Trophoblast cell (in vitro differentiated cells and primary cell): ENCODE results near the gene GUCY2F.

Source experiments
- DNase-seq, 2 donors: peaks; one replicate each; pipeline ENCODE4 v3.0.0-alpha.2; 2016
- H2AFZ ChIP-seq: 2 replicates; pipeline ENCODE4 v1.6.1; 2013; ENCODE audit warnings: low read length, moderate library complexity, mild to moderate bottlenecking; ENCODE audit not compliant: insufficient read depth, poor library complexity
- H2AK5ac ChIP-seq: 2 replicates; pipeline ENCODE4 v1.6.1; 2013; ENCODE audit warnings: mild to moderate bottlenecking, low read length
- H2BK120ac ChIP-seq: 2 replicates; pipeline ENCODE4 v1.6.1; 2013; ENCODE audit warnings: low read length, mild to moderate bottlenecking, moderate library complexity; ENCODE audit not compliant: insufficient read depth, poor library complexity
- H2BK12ac ChIP-seq: 2 replicates; pipeline ENCODE4 v1.6.1; 2013; ENCODE audit warnings: mild to moderate bottlenecking, low read length, moderate library complexity
- H2BK5ac ChIP-seq: 2 replicates; pipeline ENCODE4 v1.6.1; 2013; ENCODE audit warnings: low read length, low read depth, moderate library complexity, mild to moderate bottlenecking; ENCODE audit not compliant: poor library complexity
- H3K14ac ChIP-seq: 2 replicates; pipeline ENCODE4 v1.6.1; 2013; ENCODE audit warnings: mild to moderate bottlenecking, low read length
- H3K18ac ChIP-seq: 2 replicates; pipeline ENCODE4 v1.6.1; 2013; ENCODE audit warnings: mild to moderate bottlenecking, low read length
- H3K23ac ChIP-seq: 2 replicates; pipeline ENCODE4 v1.6.1; 2013; ENCODE audit warnings: low read length
- H3K27ac ChIP-seq: 2 replicates; pipeline ENCODE4 v1.5.1; 2013; ENCODE audit warnings: low read depth, mild to moderate bottlenecking, inconsistent platforms, low read length, moderate library complexity
- H3K27me3 ChIP-seq: 2 replicates; pipeline ENCODE4 v1.6.1; 2013; ENCODE audit warnings: inconsistent platforms, mild to moderate bottlenecking, low read length, moderate library complexity; ENCODE audit not compliant: insufficient read depth
- H3K36me3 ChIP-seq, 2 experiments: 1 replicate in 1 of 2; 2 replicates in 1 of 2; pipeline ENCODE4 v1.6.1; 2013; ENCODE audit warnings: low read length in 2 of 2, mild to moderate bottlenecking in 2 of 2, moderate library complexity in 1 of 2; ENCODE audit not compliant: insufficient read depth in 2 of 2, control insufficient read depth in 1 of 2
- H3K4ac ChIP-seq: 2 replicates; pipeline ENCODE4 v1.6.1; 2013; ENCODE audit warnings: low read depth, mild to moderate bottlenecking, low read length, moderate library complexity
- H3K4me1 ChIP-seq, 2 experiments: 1 replicate in 1 of 2; 2 replicates in 1 of 2; pipeline ENCODE4 v1.6.1; 2013; ENCODE audit warnings: low read length in 2 of 2, mild to moderate bottlenecking in 2 of 2, moderate library complexity in 1 of 2; ENCODE audit not compliant: insufficient read depth in 2 of 2, control insufficient read depth in 1 of 2
- H3K4me2 ChIP-seq: 2 replicates; pipeline ENCODE4 v1.6.1; 2013; ENCODE audit warnings: inconsistent platforms, mild to moderate bottlenecking, low read length, moderate library complexity
- H3K4me3 ChIP-seq: 2 replicates; pipeline ENCODE4 v1.5.1; 2013; ENCODE audit warnings: mild to moderate bottlenecking, low read depth, low read length, inconsistent platforms
- H3K79me1 ChIP-seq: one replicate; pipeline ENCODE4 v1.6.1; 2013; ENCODE audit warnings: low read length
- H3K79me2 ChIP-seq: 2 replicates; pipeline ENCODE4 v1.6.1; 2013; ENCODE audit warnings: low read length, mild to moderate bottlenecking; ENCODE audit not compliant: control insufficient read depth, insufficient read depth, poor library complexity
- H3K9ac ChIP-seq: 2 replicates; pipeline ENCODE4 v1.6.1; 2013; ENCODE audit warnings: mild to moderate bottlenecking, low read length
- H3K9me3 ChIP-seq: 2 replicates; pipeline ENCODE4 v1.6.1; 2013; ENCODE audit warnings: low read depth, mild to moderate bottlenecking, control low read depth, inconsistent platforms, low read length; ENCODE audit not compliant: insufficient read depth
- H4K12ac ChIP-seq: 2 replicates; pipeline ENCODE4 v1.6.1; 2013; ENCODE audit warnings: low read depth, mild to moderate bottlenecking, low read length, moderate library complexity
- H4K8ac ChIP-seq: 2 replicates; pipeline ENCODE4 v1.6.1; 2013; ENCODE audit warnings: low read depth, mild to moderate bottlenecking, low read length, moderate library complexity
- H4K91ac ChIP-seq: one replicate; pipeline ENCODE4 v1.6.1; 2013; ENCODE audit warnings: low read depth, mild to moderate bottlenecking, low read length, moderate library complexity
- WGBS: extraction: QIAGEN DNeasy Blood & Tissue Kit; methylation state at CpG from one replicate; pipeline ENCODE4 v1.1.7; 2013; ENCODE audit warnings: missing lambda C conversion rate; ENCODE audit not compliant: insufficient read length, insufficient coverage; ENCODE audit errors: extremely low coverage; 5-methylcytosine and 5-hydroxymethylcytosine counted together

Gene GUCY2F

DNA sequence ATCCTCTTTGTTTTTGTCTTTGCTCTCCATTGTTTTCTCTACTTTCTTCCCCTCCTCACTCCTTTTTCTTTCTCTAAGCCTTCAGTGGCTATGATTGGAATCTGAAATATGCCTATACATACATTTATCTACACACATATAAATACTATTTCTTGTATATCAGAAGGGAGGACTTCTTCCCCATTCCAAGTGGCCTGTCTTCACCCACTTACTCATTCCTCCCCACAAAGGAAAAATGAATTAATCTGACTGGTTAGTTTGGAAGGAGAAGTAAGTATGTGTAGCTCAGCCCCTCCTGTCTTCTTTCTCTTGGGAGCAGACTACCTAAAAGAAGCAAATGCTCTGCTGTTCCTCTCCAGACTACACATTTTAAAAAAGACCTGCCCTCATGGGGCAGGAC, 17.7 kb downstream of the GUCY2F start:
- Histone ChIP-seq H3K14ac (no peak overlapping the region), H3K9me3 (no peaks in the 10 kb centered on the region), H2BK12ac (no peak overlapping the region), H2AFZ (no peak overlapping the region), H3K4ac (no peak overlapping the region), H3K79me1 (no peaks in the 10 kb centered on the region), H2AK5ac (no peak overlapping the region), H4K12ac (no peak overlapping the region), H3K27ac (no peak overlapping the region), H3K4me3 (no peak overlapping the region), H3K9ac (no peak overlapping the region), H4K91ac (no peak overlapping the region), H3K4me1 (no peaks in the 10 kb centered on the region), H3K18ac (no peak overlapping the region), H2BK120ac (no peak overlapping the region), H2BK5ac (no peak overlapping the region), H3K23ac (no peak overlapping the region), H3K4me2 (no peak overlapping the region), H3K27me3 (no peaks in the 10 kb centered on the region), H4K8ac (no peak overlapping the region), H3K36me3 (no peaks in the 10 kb centered on the region), H3K79me2 (no peaks in the 10 kb centered on the region)
- no peak for DNase-seq

DNA sequence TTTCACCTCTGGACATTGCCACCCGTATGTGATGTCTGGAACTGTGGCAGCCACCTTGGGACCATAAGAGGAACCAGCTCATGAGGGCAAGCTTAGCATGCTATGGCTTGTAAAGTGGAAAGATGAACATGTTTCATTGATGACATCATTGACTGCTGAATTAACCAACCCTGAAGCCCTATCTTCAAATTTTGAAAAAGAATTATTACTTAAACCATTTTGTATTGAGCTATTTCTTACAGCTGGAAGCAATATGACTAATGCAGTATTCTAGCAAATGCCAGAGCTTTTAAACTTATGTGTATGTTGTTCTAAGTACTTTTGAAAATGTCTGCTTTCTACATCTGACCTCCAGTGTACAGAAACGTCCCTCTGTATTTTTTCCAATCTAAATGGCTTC, 18.1 kb downstream of the GUCY2F start:
- Histone ChIP-seq H3K79me2 (no peaks in the 10 kb centered on the region), H2BK12ac (no peak overlapping the region), H3K18ac (no peak overlapping the region), H3K9me3 (no peaks in the 10 kb centered on the region), H4K91ac (no peak overlapping the region), H3K23ac (no peak overlapping the region), H4K12ac (no peak overlapping the region), H2AFZ (no peak overlapping the region), H3K36me3 (no peaks in the 10 kb centered on the region), H3K79me1 (no peaks in the 10 kb centered on the region), H3K27me3 (no peaks in the 10 kb centered on the region), H3K9ac (no peak overlapping the region), H3K27ac (no peak overlapping the region), H3K4me3 (no peak overlapping the region), H4K8ac (no peak overlapping the region), H2BK5ac (no peak overlapping the region), H3K4me2 (no peak overlapping the region), H3K4me1 (no peaks in the 10 kb centered on the region), H3K14ac (no peak overlapping the region), H3K4ac (no peak overlapping the region), H2BK120ac (no peak overlapping the region), H2AK5ac (no peak overlapping the region)
- no CpG with 5 or more reads among the region's 2 CpGs for WGBS
- peak; percentile 3 to 25 for DNase-seq

DNA sequence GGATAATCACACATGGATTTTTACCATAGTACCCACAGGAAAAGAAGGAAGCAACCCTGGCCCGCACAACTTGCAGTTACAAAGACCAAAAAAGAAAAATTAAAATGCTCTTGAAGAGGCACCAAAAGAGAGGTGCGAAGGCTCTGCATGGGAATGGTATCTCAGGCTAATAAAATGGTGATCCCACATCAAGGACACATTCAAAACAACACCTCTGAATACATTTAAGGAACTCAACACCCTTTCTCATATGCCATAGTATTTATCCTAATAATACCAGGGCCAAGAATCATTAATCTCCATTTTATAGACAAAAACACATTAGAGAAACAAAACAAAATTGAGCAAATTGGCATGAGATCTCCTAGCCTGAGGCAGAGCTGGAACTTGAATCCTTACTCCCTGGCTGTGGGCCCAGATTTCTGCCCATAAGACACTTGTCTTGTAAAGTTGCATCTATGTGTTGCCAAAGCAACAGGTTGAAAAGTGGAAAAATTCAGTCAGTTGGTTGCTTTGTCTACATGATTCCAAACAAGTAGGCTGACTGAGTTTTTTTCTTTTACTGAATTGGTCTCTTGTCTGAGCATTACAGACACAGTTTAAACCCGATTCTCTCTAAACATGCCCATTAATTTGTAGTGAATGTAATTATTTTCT, 33.5 kb downstream of the GUCY2F start:
- DNase-seq, result no peak
- Histone ChIP-seq H3K4ac (no peak overlapping the region), H3K4me2 (no peak overlapping the region), H3K79me1 (no peaks in the 10 kb centered on the region), H4K91ac (no peak overlapping the region), H3K4me1 (no peaks in the 10 kb centered on the region), H3K14ac (no peak overlapping the region), H4K12ac (no peak overlapping the region), H3K9ac (no peak overlapping the region), H4K8ac (no peak overlapping the region), H2AK5ac (no peak overlapping the region), H3K4me3 (no peak overlapping the region), H2AFZ (no peak overlapping the region), H3K9me3 (no peaks in the 10 kb centered on the region), H3K27ac (no peak overlapping the region), H2BK120ac (no peak overlapping the region), H3K36me3 (no peaks in the 10 kb centered on the region), H3K23ac (no peak overlapping the region), H3K27me3 (no peaks in the 10 kb centered on the region), H2BK5ac (no peak overlapping the region), H3K18ac (no peak overlapping the region), H3K79me2 (no peaks in the 10 kb centered on the region), H2BK12ac (no peak overlapping the region)
- WGBS, result no CpG with 5 or more reads among the region's 3 CpGs

DNA sequence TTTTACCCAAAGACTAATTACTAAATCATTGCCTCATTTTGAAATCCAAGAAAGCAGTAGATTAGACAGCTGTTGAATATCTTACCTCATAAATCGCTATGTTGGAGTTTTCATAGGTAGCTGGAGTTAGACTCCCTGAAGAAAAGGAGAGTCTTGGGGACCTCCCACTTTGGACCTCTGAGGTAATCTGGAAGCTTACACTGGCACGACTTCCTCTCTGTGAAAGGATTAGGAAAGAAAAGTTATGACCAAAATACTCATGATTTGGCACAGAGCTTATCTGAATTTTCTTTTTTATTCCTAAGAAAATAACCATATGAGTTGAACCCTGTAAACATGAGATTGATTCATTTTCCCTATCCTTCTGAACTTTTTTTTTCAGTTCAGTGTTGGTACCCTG, 40.6 kb downstream of the GUCY2F start:
- H3K79me1 ChIP-seq, result no peaks in the 10 kb centered on the region
- no peak overlapping the region for H3K27ac ChIP-seq

More for the DNA sequence above, 40.6 kb downstream of the GUCY2F start:
- no peak overlapping the region for H2BK120ac ChIP-seq
- no peak overlapping the region for H4K12ac ChIP-seq
- no peak overlapping the region for H2BK12ac ChIP-seq
- no peak overlapping the region for H3K18ac ChIP-seq
- H3K79me2 ChIP-seq, result no peaks in the 10 kb centered on the region
- WGBS, result no CpG with 5 or more reads among the region's 2 CpGs
- H3K4me3 ChIP-seq, result no peak overlapping the region
- no peak overlapping the region for H3K23ac ChIP-seq
- H2AK5ac ChIP-seq, result no peak overlapping the region
- H4K8ac ChIP-seq, result no peak overlapping the region
- H3K36me3 ChIP-seq, result no peaks in the 10 kb centered on the region
- H3K4ac ChIP-seq, result no peak overlapping the region
- H3K4me2 ChIP-seq, result no peak overlapping the region
- H3K9ac ChIP-seq, result no peak overlapping the region
- H3K14ac ChIP-seq, result no peak overlapping the region
- DNase-seq, result no peak
- H2AFZ ChIP-seq, result no peak overlapping the region
- no peak overlapping the region for H4K91ac ChIP-seq
- H3K4me1 ChIP-seq, result no peaks in the 10 kb centered on the region
- H3K27me3 ChIP-seq, result no peaks in the 10 kb centered on the region
- no peaks in the 10 kb centered on the region for H3K9me3 ChIP-seq
- H2BK5ac ChIP-seq, result no peak overlapping the region
